HCT116 (cell line): ENCODE results near the gene CD200R1L. TPM values are rescaled to one million over a fixed set of nuclear protein-coding genes. Genes with fewer than 3 reads are reported as not detected.

Experiments
- ATAC-seq: fragments of 200-7000 bp; cut with Tn5 transposase; 2 replicates; pipeline ENCODE4 v1.9.1; 2020; ENCODE audit warnings: mild to moderate bottlenecking, moderate library complexity
- BruUV-seq: library from RNA; stranded (reverse); fragments of 400-500 nt; replicated peaks from 2 replicates; lab custom pipeline; 2021; lab: Mats Ljungman, UMichigan
- CTCF ChIA-PET: fragments of 300-600 bp; sonication (Branson Sonifier 250); formaldehyde crosslinking; loops from one replicate; lab custom pipeline; 2021; ENCODE audit warnings: antibody characterized with exemption; lab: Charles Lee
- POLR2A ChIA-PET: fragments of 300-600, 350-600 bp; sonication (Branson Sonifier 250); formaldehyde crosslinking; loops from one replicate; lab custom pipeline; 2021; ENCODE audit warnings: antibody characterized with exemption; lab: Charles Lee
- RAD21 ChIA-PET, 2 experiments: fragments of 300-600 bp; sonication (Branson Sonifier 250); formaldehyde crosslinking; loops; one replicate each; lab custom pipeline; 2023; ENCODE audit warnings: low total read pairs in 2 of 2; ENCODE audit not compliant: uncharacterized antibody in 2 of 2, unreplicated experiment in 2 of 2, low non-redundant PET in 1 of 2; lab: Charles Lee
- DNase-seq: peaks from one replicate; pipeline ENCODE4 v3.0.0-alpha.2; 2010; ENCODE audit warnings: low read depth, low spot score
- H2AFZ ChIP-seq: fragments of 200-600 bp; shearing (Covaris generic), sonication (generic); 2 replicates; pipeline ENCODE4 v1.6.1; 2017; ENCODE audit warnings: low read depth, mixed run types, mixed read lengths, antibody characterized with exemption, low read length; ENCODE audit not compliant: poor library complexity, severe bottlenecking
- H3K27ac ChIP-seq: 2 replicates; pipeline ENCODE4 v1.5.1; 2012; ENCODE audit warnings: low read depth, low read length
- H3K27me3 ChIP-seq: fragments of 200-600 bp; sonication (generic); 2 replicates; pipeline ENCODE4 v1.6.1; 2016; ENCODE audit warnings: mixed run types, low read length, mixed read lengths; ENCODE audit not compliant: insufficient read depth
- H3K36me3 ChIP-seq, 2 experiments: fragments of 200-500 bp in 1 of 2; fragments of 200-600 bp in 1 of 2; sonication (Bioruptor generic) in 1 of 2; sonication (generic) in 1 of 2; 2 replicates each; pipeline versions ENCODE4 v1.5.1 to v1.6.1; 2014 to 2016; ENCODE audit warnings: low read length in 2 of 2, inconsistent platforms in 1 of 2, mixed read lengths in 1 of 2, mixed run types in 1 of 2; ENCODE audit not compliant: insufficient read depth in 2 of 2, control insufficient read depth in 1 of 2
- H3K4me1 ChIP-seq, 2 experiments: fragments of 200-600 bp in 1 of 2; sonication (generic) in 1 of 2; 2 replicates each; pipeline versions ENCODE4 v1.5.1 to v1.6.1; 2012 to 2017; ENCODE audit warnings: low read length in 2 of 2, inconsistent platforms in 1 of 2, mild to moderate bottlenecking in 1 of 2, mixed read lengths in 1 of 2, mixed run types in 1 of 2, moderate library complexity in 1 of 2; ENCODE audit not compliant: insufficient read depth in 2 of 2, control insufficient read depth in 1 of 2
- H3K4me2 ChIP-seq: fragments of 200-600 bp; sonication (generic); 2 replicates; pipeline ENCODE4 v1.6.1; 2017; ENCODE audit warnings: mixed run types, low read length, mixed read lengths
- H3K4me3 ChIP-seq, 2 experiments: fragments of 200-600 bp in 1 of 2; sonication (generic) in 1 of 2; replicated peaks in 1 of 2; 2 replicates each; pipeline ENCODE4 v1.5.1; 2011 to 2016; ENCODE audit warnings: low read length in 2 of 2, control low read depth in 1 of 2, low read depth in 1 of 2, mild to moderate bottlenecking in 1 of 2, mixed read lengths in 1 of 2, mixed run types in 1 of 2
- H3K79me2 ChIP-seq: fragments of 200-600 bp; sonication (generic); 2 replicates; pipeline ENCODE4 v1.6.1; 2017; ENCODE audit warnings: mild to moderate bottlenecking, mixed run types, low read length, moderate library complexity, mixed read lengths; ENCODE audit not compliant: insufficient read depth
- H3K9ac ChIP-seq: fragments of 200-600 bp; sonication (generic); 2 replicates; pipeline ENCODE4 v1.6.1; 2016; ENCODE audit warnings: low read length, mixed read lengths
- H3K9me2 ChIP-seq: fragments of 200-600 bp; sonication (generic), shearing (Covaris generic); 2 replicates; pipeline ENCODE4 v1.6.1; 2017; ENCODE audit warnings: mixed run types, mild to moderate bottlenecking, moderate library complexity; ENCODE audit not compliant: insufficient read depth
- H3K9me3 ChIP-seq, 2 experiments: fragments of 200-500 bp in 1 of 2; fragments of 200-600 bp in 1 of 2; sonication (Bioruptor generic) in 1 of 2; sonication (generic) in 1 of 2; 2 replicates each; pipeline ENCODE4 v1.6.1; 2014 to 2017; ENCODE audit warnings: low read length in 2 of 2, mixed read lengths in 2 of 2, inconsistent platforms in 1 of 2, low read depth in 1 of 2, mild to moderate bottlenecking in 1 of 2, mixed run types in 1 of 2, moderate library complexity in 1 of 2; ENCODE audit not compliant: control insufficient read depth in 1 of 2, insufficient read depth in 1 of 2
- H4K20me1 ChIP-seq: fragments of 200-600 bp; sonication (generic), shearing (Covaris generic); 2 replicates; pipeline ENCODE4 v1.6.1; 2017; ENCODE audit warnings: mixed run types, mild to moderate bottlenecking, moderate library complexity; ENCODE audit not compliant: insufficient read depth
- CEBPB ChIP-seq: IDR thresholded peaks from 2 replicates; pipeline ENCODE4 v1.6.1; 2012; ENCODE audit warnings: low read depth
- CTCF ChIP-seq, 3 experiments: fragments of 200-600 bp in 1 of 3; sonication (generic) in 1 of 3; IDR thresholded peaks in 2 of 3; conservative IDR thresholded peaks in 1 of 3; 2 replicates each; pipeline ENCODE4 v1.5.1; 2012 to 2017; ENCODE audit warnings: low read depth in 2 of 3, low read length in 2 of 3, antibody characterized with exemption in 1 of 3, borderline replicate concordance in 1 of 3, control low read depth in 1 of 3, mild to moderate bottlenecking in 1 of 3, mixed read lengths in 1 of 3, mixed run types in 1 of 3, moderate library complexity in 1 of 3; ENCODE audit not compliant: insufficient read depth in 1 of 3
- ELF1 ChIP-seq: IDR thresholded peaks from 2 replicates; pipeline ENCODE4 v1.6.1; 2012; ENCODE audit warnings: low read depth, borderline replicate concordance
- EZH2 ChIP-seq: fragments of 200-600 bp; sonication (generic); IDR thresholded peaks from 2 replicates; pipeline ENCODE4 v1.6.1; 2017; ENCODE audit warnings: antibody characterized with exemption, mixed run types
- EZH2phosphoT487 ChIP-seq: fragments of 200-600 bp; IDR thresholded peaks from 2 replicates; pipeline ENCODE4 v1.6.1; 2018; ENCODE audit warnings: antibody characterized with exemption, borderline replicate concordance
- FOSL1 ChIP-seq: IDR thresholded peaks from 2 replicates; pipeline ENCODE4 v1.6.1; 2012; ENCODE audit warnings: low read depth
- JUND ChIP-seq: IDR thresholded peaks from 2 replicates; pipeline ENCODE4 v1.6.1; 2012
- MAX ChIP-seq: IDR thresholded peaks from 2 replicates; pipeline ENCODE4 v1.6.1; 2012
- POLR2A ChIP-seq: IDR thresholded peaks from 2 replicates; pipeline ENCODE4 v1.7.0; 2011; ENCODE audit warnings: borderline replicate concordance; ENCODE audit not compliant: insufficient read depth, insufficient read length; ENCODE audit errors: extremely low read depth
- POLR2AphosphoS5 ChIP-seq: IDR thresholded peaks from 2 replicates; pipeline ENCODE4 v1.6.1; 2011; ENCODE audit warnings: mild to moderate bottlenecking, low read depth, low read length, moderate library complexity
- RAD21 ChIP-seq: IDR thresholded peaks from 2 replicates; pipeline ENCODE4 v1.6.1; 2012; ENCODE audit warnings: low read depth, mild to moderate bottlenecking
- REST ChIP-seq: IDR thresholded peaks from 2 replicates; pipeline ENCODE4 v1.6.1; 2012; ENCODE audit warnings: low read depth
- SIN3A ChIP-seq: IDR thresholded peaks from 2 replicates; pipeline ENCODE4 v1.6.1; 2012; ENCODE audit warnings: low read depth
- SP1 ChIP-seq: IDR thresholded peaks from 2 replicates; pipeline ENCODE4 v1.6.1; 2012; ENCODE audit warnings: low read depth
- YY1 ChIP-seq: IDR thresholded peaks from 2 replicates; pipeline ENCODE4 v1.6.1; 2011; ENCODE audit warnings: low read length, low read depth, moderate library complexity, mild to moderate bottlenecking; ENCODE audit not compliant: insufficient replicate concordance; ENCODE audit errors: extremely low read depth
- ZBTB33 ChIP-seq: IDR thresholded peaks from 2 replicates; pipeline ENCODE4 v1.6.1; 2011; ENCODE audit warnings: mild to moderate bottlenecking, low read length, moderate library complexity; ENCODE audit not compliant: insufficient replicate concordance; ENCODE audit errors: extremely low read depth
- ZFX ChIP-seq: fragments of 450-650 bp; IDR thresholded peaks from 2 replicates; pipeline ENCODE4 v1.6.1; 2017
- ZNF274 ChIP-seq: fragments of 200-500 bp; sonication (Bioruptor generic); IDR thresholded peaks from 2 replicates; pipeline ENCODE4 v1.6.1; 2014; ENCODE audit warnings: mild to moderate bottlenecking, low read depth, low read length, inconsistent platforms
- intact Hi-C: fragments of 100-400 bp; cut with micrococcal nuclease; formaldehyde crosslinking; loops from 2 replicates; pipeline ENCODE4 v1.10.0; 2022
- total RNA-seq: library from RNA; stranded (reverse); gene quantifications from one replicate; pipeline ENCODE4 v1.2.1, GENCODE V29; 2021; ENCODE audit not compliant: unreplicated experiment

CD200R1L gene
- total RNA-seq, 1 experiment from 2014 or later = not detected

- DNase-seq = no peak
- Histone ChIP-seq H3K9me2 (no peaks in the 10 kb centered on the region), H3K4me1 (no peaks in the 10 kb centered on the region), H3K9me3 (no peaks in the 10 kb centered on the region), H3K4me2 (no peak overlapping the region), H3K79me2 (no peaks in the 10 kb centered on the region), H3K9ac (no peak overlapping the region), H2AFZ (no peak overlapping the region), H3K36me3 (no peaks in the 10 kb centered on the region), H4K20me1 (no peaks in the 10 kb centered on the region), H3K27ac (no peak overlapping the region), H3K27me3 (0 out of 2 replicates have a peak, but pooled peaks cover 5% of the 10 kb centered on the region), H3K4me3 (no peak overlapping the region)
- no peak for ATAC-seq
- no TSS peak for BruUV-seq
- ChIA-PET POLR2A (no interaction called here), RAD21 (no interaction called here), CTCF (interaction anchor here (1.2 kb wide), 1 partner anchor 172 kb away, joined by 3 read pairs; no protein-coding TSS in a partner anchor)
- no peak for TF ChIP-seq ZBTB33
- no peak for TF ChIP-seq SP1
- no peak for TF ChIP-seq JUND
- no peak for TF ChIP-seq ZNF274
- no peak for TF ChIP-seq CEBPB
- no peak for TF ChIP-seq ELF1
- no peak for TF ChIP-seq RAD21
- no peak for TF ChIP-seq POLR2AphosphoS5
- no peak for TF ChIP-seq SIN3A
- no peak for TF ChIP-seq EZH2
- no peak for TF ChIP-seq ZFX
- TF ChIP-seq POLR2A = no peak
- TF ChIP-seq MAX = no peak
- TF ChIP-seq YY1 = no peak
- TF ChIP-seq CTCF (IDR thresholded peaks at IDR 0.05 in 2 of 3, conservative IDR thresholded peaks at IDR 0.05 in 1 of 3; ENCODE audit: borderline replicate concordance in 1 of 3, insufficient read depth in 1 of 3, low read depth in 2 of 3, low read length in 2 of 3) = no peak
- no peak for TF ChIP-seq EZH2phosphoT487
- TF ChIP-seq FOSL1 = no peak
- TF ChIP-seq REST = no peak
- intact Hi-C loops = no loop called here
Measured at GRCh38 chr3:112807685-112808084, 39.0 kb downstream of the CD200R1L start.
